Activated CD4-positive, alpha-beta T cell treated with anti-CD3 and anti-CD28 coated beads, Interleukin-2, amount 50 U/mL, for 1 hour (primary cell): ENCODE results near the gene ERC2.

Experiments
- DNase-seq: peaks from one replicate; pipeline ENCODE4 v3.0.0-alpha.2; 2020

Gene ERC2

DNA sequence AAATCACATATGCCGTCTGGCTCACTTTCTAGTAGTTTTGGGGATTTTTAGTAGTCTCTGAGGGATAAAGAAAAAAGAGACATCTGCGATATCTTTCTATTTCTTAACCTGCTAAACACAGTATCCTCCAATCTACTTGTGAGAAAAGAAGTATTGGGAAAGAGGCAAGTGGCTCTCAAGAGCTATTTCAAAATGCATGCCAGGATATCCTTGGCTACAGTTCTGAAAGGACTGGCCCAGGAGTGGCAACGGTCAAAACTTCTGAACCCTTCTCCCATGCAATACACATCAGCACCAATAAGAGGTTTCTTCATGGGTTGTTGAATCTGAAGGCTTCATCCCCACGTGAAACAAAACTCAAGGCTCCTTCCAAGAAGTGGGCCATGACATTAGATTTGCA, 777.1 kb downstream of the ERC2 start:
- no peak for DNase-seq

DNA sequence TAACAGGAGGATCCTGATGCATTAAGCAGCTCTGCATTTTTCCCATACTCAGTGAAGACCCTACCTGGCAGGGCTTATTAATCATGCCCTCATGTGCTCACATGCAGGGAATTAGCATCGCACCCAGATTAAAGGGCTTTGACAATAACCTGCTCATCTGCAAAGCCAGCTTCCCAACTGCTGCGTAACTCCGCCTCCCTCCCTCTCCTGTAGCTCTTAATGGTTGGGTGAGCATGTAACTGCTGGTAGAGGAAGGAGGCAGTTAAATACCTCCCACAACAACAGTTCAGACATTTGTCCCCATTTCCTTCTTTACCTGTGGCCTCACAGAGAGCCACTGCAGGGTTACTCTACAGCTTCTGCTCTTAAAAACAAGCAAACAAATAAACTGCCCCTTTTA, 777.5 kb downstream of the ERC2 start:
- no peak for DNase-seq

DNA sequence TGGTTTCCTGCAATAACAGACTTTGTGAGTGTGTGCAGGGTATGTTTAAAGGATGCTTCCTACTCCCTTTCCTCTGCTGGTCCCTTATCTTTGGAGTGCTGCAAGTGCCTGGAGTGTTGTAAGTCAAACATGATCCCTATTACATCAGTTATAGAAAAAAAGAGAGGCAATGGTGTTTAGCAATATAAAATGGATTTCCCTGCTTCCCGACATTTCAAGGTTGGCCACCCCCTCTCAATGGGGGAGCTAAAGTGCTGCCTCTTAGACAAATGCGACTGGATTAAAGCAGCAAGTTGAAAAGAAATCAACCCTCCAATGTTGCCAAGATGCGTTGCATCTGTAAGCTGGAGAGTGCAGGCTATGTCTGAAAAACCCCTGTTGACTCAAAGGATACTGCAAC, 778.1 kb downstream of the ERC2 start:
- no peak for DNase-seq

DNA sequence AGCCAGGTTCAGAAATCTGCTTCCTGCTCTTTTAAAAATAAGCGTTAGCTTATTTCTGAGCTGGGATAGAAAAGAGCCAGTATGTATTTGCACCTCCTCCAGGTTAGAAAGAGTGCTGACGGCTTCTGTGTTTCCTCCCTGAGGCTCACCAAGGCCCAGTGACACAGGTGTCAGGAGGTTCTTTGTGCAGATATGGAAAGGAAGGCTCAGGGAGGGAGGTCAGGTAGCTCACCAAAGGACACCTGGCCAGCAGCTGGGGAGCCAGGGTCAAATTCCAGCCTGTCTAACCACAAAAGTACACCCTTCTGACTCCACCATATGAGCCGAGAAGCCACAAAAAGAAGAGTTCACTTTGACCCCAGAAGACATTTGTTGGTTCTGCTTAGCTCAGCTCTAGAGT, 780.1 kb downstream of the ERC2 start:
- DNase-seq = no peak

DNA sequence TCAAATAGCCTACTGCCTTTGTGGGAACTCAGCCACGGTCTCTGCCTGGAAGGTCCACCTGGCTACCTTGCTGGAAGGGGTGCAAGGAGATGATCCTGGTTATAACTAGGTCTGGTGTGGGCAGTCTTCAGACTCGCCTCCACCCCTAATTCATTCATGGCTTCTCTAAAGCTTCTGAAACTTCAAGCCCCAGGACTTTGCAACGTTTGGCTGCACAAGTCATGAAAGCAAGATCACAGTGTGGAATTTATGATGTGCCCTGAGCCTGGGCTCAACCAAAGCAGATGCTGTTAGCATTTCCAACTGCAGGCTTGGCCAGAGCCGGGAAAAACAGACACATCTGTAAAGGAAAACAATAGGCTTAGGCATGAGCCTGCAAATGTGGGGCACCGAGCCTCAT, 780.7 kb downstream of the ERC2 start:
- no peak for DNase-seq

DNA sequence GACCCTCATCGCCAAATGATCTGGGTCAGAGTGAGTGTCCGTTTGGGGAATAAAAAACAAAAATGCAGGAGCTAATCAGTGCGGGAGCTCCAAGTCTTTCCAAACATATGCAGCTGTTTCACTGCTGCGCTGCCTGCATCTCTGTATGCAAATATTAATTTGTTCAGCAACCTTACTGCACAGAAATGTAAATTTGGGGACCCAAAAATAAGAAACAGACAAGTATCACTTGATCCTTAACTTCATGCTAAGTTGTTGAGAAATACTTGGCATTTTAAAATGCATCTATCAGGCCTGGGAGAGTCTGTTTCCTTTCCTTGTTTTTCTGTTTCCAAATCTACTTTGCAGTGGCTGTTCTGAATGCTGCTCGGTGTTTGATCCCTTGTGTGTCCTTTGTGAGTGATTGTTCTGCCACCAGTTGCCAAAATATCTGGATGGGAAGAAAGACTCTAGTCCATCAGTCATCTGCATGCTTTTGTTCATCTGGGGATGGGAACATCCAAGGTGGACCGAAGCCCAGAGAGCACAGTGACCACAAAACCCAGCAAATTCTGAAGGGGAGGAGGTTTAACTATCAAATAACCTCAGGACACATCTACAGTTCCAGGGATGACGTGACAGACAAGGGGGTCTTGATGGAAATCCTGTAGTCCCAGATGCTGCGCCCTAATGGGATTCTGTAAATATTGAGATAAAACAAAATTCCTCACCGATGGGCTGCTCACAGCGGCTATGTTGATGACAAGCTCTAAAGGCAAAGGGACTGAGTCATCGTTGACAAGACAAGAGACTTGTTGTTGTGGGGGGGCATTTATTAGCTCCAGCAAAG, 781.6 kb downstream of the ERC2 start:
- no peak for DNase-seq

DNA sequence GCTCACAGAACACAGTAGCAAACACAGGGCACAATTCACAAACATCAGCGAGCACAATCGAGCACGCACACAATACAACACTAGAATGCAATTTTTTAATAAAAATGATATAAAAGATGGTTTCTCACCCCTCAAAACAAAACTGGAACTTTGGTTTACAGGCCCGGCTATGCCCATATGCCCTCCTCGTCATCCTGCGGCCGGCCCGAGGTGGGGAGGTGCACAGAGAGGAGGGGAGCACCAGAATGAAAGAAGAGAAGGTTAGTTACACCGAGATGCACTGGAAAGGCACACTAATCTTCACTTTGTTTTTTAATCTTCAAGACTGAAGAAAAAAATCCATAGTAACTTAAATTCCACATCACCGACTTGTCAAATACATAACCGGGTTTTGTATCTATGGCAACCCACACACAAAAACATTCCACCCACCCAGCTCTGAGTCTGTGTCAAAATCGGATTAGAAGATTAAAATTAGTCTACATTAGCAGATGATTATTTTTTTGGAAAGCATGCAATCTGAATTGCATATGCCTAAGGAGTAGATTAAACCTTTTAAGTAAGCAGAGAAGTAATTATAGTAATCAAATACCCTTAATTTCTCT, 784.5 kb downstream of the ERC2 start:
- no peak for DNase-seq

DNA sequence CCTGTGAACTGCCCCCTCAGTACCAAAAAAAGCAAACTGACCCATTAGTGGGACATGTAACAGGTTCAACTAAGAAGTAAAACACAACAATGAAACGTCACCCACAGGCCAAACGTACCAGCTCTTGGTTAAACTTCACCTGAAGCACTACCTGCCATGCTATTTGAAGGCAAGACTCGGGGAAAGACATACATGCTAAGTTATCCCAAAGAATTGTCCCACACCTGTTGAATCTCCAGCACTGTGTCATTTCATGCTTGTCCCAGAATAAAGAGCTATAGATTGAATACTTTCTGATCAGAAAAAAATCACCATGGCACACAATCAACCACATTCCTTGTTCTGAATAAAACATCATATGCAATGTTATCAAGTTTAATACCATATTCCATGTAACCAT, 785.8 kb downstream of the ERC2 start:
- DNase-seq = no peak

DNA sequence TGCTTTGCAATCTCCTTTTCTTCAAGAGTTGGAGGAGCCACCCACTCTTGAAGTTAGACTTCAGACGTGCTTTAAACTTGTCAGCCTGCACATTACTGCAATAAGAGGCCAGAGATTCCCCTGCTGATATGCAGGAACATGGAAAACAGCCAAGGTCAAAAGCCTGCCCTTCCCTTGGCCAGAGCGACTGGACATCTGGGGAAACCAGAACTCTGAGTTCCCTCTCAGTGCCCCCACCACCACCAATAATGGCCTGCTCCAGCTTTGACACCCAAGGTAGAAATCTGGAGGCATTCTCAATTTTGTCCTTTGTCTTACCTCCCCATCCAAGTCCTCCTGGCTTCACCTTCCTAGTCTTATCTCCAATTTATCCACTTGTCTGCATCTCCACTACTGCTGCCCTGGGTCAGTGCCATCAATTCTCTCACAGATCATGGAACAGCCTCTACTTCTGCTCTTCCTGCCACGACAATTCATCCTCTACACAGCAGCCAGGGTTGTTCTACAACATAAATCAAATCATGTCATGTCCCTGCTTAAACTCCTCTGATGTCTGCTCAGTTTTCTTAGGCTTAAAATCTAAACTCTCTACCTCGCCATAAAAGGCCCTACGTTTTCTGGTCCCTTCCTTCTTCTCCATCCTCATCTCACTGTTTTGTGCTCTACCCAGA, 789.6 kb downstream of the ERC2 start:
- no peak for DNase-seq

DNA sequence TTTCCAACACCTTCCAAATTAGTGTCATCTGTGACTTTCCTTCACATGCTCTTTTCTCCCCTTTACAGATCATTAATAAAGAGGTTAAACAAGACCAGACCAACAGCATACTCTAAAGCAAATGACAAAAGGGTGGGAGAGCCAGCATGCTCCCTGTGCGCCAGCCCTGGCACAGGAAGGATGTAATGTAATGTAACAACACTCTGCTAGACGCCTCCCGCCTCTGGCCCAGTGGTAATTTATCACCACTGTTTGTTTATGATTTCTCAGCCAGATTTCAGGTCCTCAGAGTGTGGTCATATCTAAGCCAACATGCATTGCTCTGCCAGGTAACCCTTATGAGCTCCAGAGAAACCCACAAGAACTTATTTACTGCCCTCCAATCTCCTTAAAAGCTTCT, 791.6 kb downstream of the ERC2 start:
- DNase-seq = no peak

DNA sequence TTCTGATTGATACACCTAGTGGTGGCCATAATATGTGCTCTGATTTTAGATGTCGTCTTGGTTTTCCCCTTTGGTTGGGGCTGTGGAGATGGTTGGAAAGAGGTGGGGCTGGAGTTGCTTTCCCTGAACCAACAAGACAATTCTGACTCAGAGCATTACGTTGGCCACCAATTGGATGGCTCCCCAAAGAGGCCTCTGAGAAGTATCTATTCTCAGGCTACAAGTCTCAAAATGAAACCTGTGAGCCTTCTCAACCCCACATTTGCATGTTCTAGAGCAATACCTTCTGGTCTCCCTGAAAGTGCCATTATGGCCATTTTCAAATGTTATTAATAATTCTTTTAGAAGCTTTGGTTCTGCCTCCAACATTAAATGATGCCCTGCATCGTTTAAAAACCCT, 792.8 kb downstream of the ERC2 start:
- DNase-seq = no peak

DNA sequence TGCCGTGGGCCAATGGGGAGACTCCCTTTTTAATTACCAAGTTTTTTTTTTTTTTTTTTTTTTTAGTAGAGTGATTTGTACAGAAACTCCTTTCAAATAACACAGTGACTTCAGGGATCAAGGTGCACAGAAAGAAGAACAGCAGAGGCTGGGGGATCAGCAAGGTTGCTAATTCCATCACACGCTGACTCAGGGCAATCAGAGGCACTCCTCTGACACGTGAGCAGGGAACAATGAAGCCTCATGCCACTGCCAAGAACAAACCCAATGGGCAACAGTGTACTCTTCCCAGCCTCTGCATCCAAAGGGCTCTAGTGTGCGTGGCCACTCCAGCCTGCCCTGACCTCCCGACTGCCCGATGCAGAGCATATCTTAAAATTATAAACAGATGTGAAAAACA, 794.5 kb downstream of the ERC2 start:
- DNase-seq = no peak

DNA sequence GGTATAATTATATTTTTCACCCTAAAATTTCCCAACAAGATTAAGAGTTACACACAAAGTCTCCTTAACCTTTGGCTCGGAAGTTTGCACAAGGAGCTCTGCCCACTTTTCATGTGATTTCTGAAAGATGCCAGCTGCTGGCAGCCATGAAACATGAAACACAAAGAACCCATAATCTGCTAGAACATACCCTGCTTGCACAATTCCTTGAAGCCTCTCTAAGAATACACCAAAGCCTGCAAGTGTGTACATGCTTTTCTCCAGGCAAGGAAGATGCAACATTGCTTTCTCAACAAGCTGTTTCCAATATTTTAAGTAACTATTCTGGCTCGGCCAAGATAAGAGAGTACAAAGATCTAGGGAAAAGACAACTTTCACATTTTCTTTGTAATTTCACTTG, 799.1 kb downstream of the ERC2 start:
- DNase-seq = no peak

DNA sequence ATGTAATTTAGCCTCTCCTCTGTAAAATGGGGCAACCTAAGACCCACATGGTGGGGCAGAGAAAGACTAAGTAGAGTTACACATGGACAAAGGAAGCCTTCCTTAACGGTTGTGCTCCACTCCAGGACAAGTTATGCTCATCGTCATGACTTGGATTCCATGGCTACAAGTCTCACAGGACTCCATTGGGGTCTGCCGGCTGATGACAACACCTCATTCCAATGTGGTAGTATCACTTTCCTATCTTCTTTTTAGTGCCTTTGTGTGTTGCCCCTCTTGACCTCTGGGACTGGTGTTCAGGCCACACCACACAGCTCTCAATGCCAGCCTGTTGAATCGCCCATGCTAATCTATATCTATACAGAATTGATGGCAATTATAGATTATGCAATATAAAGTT, 799.9 kb downstream of the ERC2 start:
- no peak for DNase-seq

DNA sequence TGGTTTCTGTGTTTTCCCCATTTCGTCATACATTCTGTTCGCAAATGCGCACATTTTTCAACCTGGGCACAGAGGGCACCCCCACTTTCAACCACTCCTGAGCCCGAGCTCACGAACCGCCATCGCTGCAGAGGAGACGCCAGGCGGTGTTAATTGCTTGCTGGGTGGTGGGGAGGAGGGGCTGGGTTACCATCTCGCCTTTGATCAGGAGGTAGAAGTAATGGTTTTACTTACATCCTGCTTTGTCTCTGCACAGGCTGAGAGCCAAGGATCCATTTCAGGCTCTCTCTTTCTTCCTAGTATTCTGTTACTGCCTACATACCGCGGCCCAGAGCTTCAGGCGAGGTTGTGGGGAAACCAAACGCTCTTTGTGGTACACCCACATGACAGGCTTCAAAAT, 803.9 kb downstream of the ERC2 start:
- DNase-seq = no peak

DNA sequence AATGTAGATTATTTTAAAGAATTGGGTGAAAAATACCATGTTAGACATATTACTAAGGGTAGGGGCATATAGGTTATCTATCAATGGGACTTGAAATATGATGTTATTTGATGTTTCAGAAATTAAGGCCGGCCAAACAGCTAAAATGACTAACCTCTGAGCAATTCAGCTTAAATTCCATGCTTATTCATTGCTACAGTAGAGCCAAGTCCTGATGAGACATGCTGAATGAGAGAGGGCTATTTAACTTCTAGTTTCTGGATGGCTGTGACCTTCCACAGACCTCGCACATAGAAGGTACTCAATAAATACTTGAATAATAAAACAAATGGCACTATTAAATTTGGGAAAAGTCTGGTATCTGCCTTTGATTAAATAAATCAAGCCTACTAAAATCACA, 805.6 kb downstream of the ERC2 start:
- DNase-seq = no peak

DNA sequence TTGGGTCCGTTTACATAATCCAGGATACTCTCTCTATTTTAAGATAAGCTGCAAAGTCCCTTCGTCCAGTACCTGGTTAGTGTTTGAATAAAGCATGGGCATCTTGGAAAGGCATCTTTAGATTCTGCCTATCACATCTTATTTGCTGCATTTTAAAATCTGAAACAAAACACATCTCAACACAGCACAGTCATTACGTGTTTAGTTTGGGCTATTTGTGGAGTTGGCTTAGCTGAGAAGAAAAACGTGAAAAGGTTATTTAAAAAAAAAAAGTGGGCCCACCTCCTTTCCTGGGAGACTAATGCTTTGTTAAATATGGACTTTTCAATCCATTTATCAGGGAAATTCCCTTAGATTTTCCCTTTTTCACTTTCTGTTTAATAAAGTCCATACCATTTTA, 806.7 kb downstream of the ERC2 start:
- DNase-seq = no peak

DNA sequence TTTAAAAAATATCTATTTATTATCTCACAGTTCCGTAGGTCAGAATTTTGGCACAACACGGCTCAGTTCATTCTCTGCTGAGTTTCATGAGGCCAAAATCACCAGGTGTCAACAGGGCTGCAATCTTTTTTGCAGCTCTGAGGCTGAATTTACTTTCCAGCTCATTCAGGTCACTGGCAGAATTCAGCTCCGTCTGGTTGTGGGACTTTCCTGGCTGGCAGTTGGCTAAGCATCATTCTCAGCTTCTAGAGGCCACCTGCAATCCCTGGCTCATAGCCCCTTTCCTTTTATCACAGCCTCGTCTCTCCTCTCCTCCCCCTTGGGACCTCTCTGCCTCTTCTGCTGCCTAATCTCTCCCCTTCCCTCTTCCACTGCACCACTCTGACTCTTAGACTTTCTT, 807.1 kb downstream of the ERC2 start:
- DNase-seq = no peak

DNA sequence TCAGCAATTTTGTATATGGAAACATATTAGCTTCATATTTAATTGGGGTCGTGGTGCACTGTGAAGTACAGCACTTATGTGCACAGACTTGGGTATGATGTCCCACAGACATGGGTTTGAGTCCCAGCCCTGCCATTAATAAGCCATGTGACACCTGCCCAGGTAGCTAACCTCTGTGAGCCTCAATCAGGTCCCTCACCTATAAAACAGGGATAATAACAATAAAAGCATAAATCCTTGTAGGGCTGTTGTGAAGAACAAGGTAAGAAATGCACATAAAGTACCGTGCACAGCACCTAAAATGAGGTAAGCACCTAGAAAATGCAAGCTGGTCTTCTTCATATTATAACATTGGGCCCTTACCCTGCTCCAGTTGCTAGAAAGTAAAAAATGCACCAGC, 807.6 kb downstream of the ERC2 start:
- DNase-seq = no peak

DNA sequence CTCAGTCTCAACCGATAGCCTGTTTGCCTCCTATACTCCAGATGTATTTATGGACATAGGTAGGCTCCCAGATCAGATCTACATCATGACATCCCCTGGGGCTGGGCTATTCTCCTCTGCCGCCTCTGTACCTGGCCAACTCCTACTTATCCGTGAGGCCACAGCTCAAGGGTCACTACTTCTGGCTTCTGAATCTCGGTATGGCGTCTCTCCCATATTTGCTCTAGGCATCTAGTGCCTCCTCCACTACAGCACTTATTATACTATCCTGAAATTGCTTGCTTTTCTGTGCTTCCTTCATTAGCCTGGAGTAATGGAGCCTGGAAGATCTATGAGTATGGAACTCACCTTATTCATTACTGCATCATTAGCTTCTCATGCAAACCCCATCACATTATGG, 808.6 kb downstream of the ERC2 start:
- no peak for DNase-seq

DNA sequence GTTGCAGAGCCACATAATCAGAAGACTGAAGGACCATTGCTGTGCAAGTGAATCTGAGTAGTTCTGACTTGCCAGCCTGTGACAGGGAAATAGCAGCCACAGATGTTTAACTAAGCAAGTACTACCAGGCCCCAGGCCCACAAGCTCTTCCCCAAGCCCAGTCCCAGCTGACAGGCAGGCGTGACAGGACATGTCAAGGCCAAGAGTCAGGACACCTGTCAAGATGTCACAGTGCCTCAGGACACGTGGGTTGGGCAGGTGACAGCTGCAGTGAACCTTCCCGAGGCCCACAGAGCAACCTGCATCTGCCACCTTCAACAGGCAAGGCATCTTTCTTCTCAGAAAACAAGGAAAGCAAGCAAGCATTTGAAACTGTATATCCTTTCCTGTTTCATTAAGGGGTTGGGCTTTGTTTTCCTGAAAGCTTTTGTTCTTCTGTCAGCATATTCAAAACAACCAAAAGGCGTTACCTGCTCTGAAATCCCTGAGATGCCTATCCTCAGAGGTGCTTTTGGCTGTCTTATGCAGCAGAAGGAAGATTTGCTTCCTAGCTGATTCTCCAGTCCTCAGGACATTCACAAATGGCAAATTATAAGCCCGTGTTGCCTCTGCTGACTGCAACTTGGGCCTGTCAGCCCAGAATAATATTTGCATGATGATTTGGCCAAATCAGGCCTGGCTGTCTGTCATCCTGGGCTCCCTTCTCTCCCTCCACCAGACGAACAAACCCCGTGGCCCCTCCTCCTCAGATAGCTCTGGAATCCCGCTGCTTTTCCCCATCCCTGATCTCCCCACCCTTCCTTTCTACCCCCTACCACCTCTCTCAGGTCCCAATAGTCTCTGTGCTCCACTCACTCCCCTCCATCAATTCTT, 809.3 kb downstream of the ERC2 start:
- no peak for DNase-seq

DNA sequence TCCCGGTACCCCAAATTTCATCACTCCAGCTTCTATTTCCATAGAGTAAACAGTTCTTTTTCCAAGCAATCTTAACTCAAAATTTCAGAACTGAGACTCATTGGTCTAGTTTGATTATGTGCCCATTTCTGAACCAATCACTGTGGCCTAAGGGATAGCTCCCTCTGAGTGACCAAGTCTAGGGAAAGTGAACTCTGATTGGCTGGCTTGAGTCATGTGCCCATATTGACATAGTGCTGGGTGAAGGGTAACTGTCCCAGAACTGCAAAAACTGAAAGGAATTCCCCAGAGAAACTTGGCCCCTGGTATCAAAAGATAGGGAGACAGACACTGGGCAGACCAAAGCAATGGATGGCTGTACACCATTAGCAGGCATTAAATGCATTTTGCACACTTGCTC, 810.0 kb downstream of the ERC2 start:
- no peak for DNase-seq

DNA sequence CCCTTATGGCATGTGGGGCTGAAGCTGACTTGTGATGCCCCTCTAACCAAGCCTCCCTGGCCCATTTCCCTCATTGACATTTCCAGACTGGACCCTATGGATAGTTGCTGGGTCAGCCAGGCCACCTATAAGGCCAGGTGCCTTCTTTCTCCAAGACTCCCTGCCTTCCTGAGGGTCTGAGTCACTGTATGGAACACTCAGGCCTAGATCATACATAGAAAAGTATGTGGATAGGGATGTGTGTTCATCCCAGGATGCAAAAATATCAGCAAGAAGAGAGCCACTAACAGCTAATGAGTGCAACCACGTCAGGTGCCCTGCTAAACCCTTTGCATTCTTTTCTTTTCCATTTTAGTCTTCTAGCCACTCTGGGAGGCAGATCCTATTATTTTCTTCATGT, 812.7 kb downstream of the ERC2 start:
- DNase-seq = no peak
